Kidney (tissue), 14 donors: Measurements from ENCODE around the gene LCMT1. TPM values are rescaled to one million over a fixed set of nuclear protein-coding genes. Genes with fewer than 3 reads are reported as not detected.

Experiments
- DNase-seq, 5 donors: peaks; one replicate each; pipeline ENCODE4 v3.0.0-alpha.2; 2013 to 2020
- FAIRE-seq: peaks from 2 replicates; lab custom pipeline; 2012; peaks lifted over from hg19 to GRCh38; lab: Jason Lieb, UNC
- H3K27ac ChIP-seq, 2 donors: one replicate each; pipeline ENCODE4 v1.7.0; 2013; ENCODE audit warnings: low read depth in 2 of 2, low read length in 2 of 2, inconsistent platforms in 1 of 2
- H3K27me3 ChIP-seq: one replicate; pipeline ENCODE4 v1.7.1; 2013; ENCODE audit warnings: low read length, inconsistent platforms; ENCODE audit not compliant: control insufficient read depth, insufficient read depth
- H3K36me3 ChIP-seq, 3 donors: one replicate each; pipeline versions ENCODE4 v1.7.0 to v1.7.1; 2013; ENCODE audit warnings: low read length in 3 of 3, control low read depth in 1 of 3, inconsistent platforms in 1 of 3; ENCODE audit not compliant: insufficient read depth in 3 of 3, control insufficient read depth in 2 of 3
- H3K4me1 ChIP-seq, 3 donors: one replicate each; pipeline versions ENCODE4 v1.7.0 to v1.7.1; 2013; ENCODE audit warnings: low read length in 3 of 3, inconsistent platforms in 1 of 3, low read depth in 1 of 3; ENCODE audit not compliant: control insufficient read depth in 2 of 3, insufficient read depth in 2 of 3
- H3K4me3 ChIP-seq, 3 donors: one replicate each; pipeline versions ENCODE4 v1.7.0 to v1.8.1; 2013; ENCODE audit warnings: low read length in 3 of 3, control low read depth in 1 of 3, inconsistent platforms in 1 of 3
- H3K9ac ChIP-seq, 3 donors: one replicate each; pipeline versions ENCODE4 v1.7.0 to v1.7.1; 2013; ENCODE audit warnings: low read length in 3 of 3, control low read depth in 1 of 3, inconsistent platforms in 1 of 3
- H3K9me3 ChIP-seq, 3 donors: one replicate each; pipeline versions ENCODE4 v1.7.0 to v1.7.1; 2013; ENCODE audit warnings: low read length in 3 of 3, control low read depth in 1 of 3, inconsistent platforms in 1 of 3; ENCODE audit not compliant: control insufficient read depth in 2 of 3, insufficient read depth in 1 of 3
- intact Hi-C: fragments of 100-400 bp; cut with DNase I; formaldehyde crosslinking; loops from one replicate; pipeline ENCODE4 v1.11.1; 2022
- polyA plus RNA-seq: library from polyadenylated mRNA; stranded (reverse); fragments of 350-450 nt; fragmentation: Illumina TruSeq; extraction: RNeasy Lipid Tissue Mini Kit (QIAGEN cat#74804); gene quantifications from one replicate; pipeline ENCODE4 v1.2.3, GENCODE V29; 2014; ENCODE audit warnings: low read depth, low replicate concordance; ENCODE audit not compliant: insufficient read depth
- total RNA-seq: library from RNA; stranded (reverse); fragmentation: NEBNext Ultra II Directional; extraction: Animal tissue kit (Norgen Biotek cat#: 25700); gene quantifications from one replicate; pipeline ENCODE4 v1.2.1, GENCODE V29; 2021
- TF ChIP-seq, protein P1 (sequence below): IDR thresholded peaks from 3 replicates; pipeline ENCODE4 v1.5.1; 2012; ENCODE audit warnings: mild to moderate bottlenecking, moderate library complexity, borderline replicate concordance; ENCODE audit not compliant: insufficient read depth; ENCODE audit errors: extremely low read depth
- donor health status: control.
- donor health status: control.
- donor health status: control.
- donor health status: control.
- donor health status: control.
- donor health status: DM: yes; HTN: yes; CAD: no.
- donor health status: Normal renal cell carcinoma (clear cell type).

Gene LCMT1
- total and polyA plus RNA-seq, 2 donors from 2014 or later, result 44.8 to 52.9 TPM

- Histone ChIP-seq H3K9me3 (no peaks in the 10 kb centered on the region), H3K27me3 (no peaks in the 10 kb centered on the region), H3K27ac (peak overlapping the region; percentile 68 to 79), H3K36me3 (no peaks in the 10 kb centered on the region), H3K4me1 (peaks cover 3 to 17% (median 7%) of the 10 kb centered on the region in 3 donors), H3K4me3 (peak overlapping the region; percentile 80 to 85 (median 81)), H3K9ac (peak overlapping the region; percentile 69 to 80 (median 78))
- TF ChIP-seq, protein P1, sequence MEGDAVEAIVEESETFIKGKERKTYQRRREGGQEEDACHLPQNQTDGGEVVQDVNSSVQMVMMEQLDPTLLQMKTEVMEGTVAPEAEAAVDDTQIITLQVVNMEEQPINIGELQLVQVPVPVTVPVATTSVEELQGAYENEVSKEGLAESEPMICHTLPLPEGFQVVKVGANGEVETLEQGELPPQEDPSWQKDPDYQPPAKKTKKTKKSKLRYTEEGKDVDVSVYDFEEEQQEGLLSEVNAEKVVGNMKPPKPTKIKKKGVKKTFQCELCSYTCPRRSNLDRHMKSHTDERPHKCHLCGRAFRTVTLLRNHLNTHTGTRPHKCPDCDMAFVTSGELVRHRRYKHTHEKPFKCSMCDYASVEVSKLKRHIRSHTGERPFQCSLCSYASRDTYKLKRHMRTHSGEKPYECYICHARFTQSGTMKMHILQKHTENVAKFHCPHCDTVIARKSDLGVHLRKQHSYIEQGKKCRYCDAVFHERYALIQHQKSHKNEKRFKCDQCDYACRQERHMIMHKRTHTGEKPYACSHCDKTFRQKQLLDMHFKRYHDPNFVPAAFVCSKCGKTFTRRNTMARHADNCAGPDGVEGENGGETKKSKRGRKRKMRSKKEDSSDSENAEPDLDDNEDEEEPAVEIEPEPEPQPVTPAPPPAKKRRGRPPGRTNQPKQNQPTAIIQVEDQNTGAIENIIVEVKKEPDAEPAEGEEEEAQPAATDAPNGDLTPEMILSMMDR, result no peak
- FAIRE-seq (no peak), DNase-seq (no peak)
- intact Hi-C loops, result no loop called here
Observed at GRCh38 chr16:25107466-25107792, 4.1 kb upstream of the LCMT1 start.

DNA sequence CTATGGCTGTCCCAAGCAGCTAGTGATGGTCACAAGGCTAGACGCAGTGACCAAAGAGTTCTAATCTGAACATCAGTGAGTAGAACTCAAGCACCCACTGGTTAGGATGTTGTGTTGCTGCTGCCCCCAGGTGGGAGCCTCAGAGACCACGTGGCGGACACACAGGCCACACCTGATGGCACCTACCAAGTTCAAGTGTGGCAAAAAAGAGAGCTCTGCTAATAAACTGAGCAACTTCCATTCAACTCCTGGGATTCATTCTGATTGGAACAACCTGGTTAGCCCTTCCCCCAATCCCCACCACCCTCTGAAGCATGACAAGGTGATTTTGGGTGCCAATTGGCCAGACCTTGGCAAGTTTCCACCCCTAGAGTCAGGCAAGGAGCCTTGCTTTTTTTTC, 3.5 kb upstream of the LCMT1 start:
- Histone ChIP-seq H3K27ac (no peak overlapping the region), H3K36me3 (no peaks in the 10 kb centered on the region), H3K9ac (no peak overlapping the region), H3K4me1 (peaks cover 3 to 19% (median 10%) of the 10 kb centered on the region in 3 donors), H3K27me3 (no peaks in the 10 kb centered on the region), H3K4me3 (no peak overlapping the region), H3K9me3 (no peaks in the 10 kb centered on the region)
- intact Hi-C loops, result no loop called here
- TF ChIP-seq, protein P1, result no peak
- peak in 1 of 5 donors; percentile 34 for DNase-seq
- FAIRE-seq, result no peak

DNA sequence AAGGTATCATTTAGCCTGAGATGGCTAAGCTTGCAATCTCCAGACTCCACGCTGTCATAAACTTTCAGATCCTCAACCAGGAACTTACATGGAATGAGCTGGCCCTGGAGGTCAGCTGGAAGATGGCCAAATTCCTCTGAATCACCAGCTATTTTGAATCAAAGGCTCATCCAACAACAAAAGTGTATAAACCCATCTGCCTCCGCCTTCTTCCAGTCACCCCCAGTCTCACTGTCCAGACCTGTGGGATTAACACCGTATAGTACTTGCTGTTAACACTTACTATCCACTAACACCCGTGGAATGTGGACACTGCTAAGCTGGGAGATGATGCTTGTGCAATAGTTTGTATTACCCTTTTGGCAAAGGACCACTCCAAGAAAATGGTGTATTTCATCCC, 1.9 kb upstream of the LCMT1 start:
- no peaks in the 10 kb centered on the region for H3K27me3 ChIP-seq
- TF ChIP-seq, protein P1, result no peak
- peaks cover 3 to 20% (median 14%) of the 10 kb centered on the region in 3 donors for H3K4me1 ChIP-seq
- H3K9me3 ChIP-seq, result no peaks in the 10 kb centered on the region
- H3K27ac ChIP-seq, result peak overlapping the region in 1 of 2 donors; percentile 24
- intact Hi-C loops, result no loop called here
- peak overlapping the region in 1 of 3 donors; percentile 32 for H3K4me3 ChIP-seq
- no peak overlapping the region for H3K9ac ChIP-seq
- DNase-seq (peak in 1 of 5 donors; percentile 30), FAIRE-seq (no peak)
- peaks cover 0 to 7% (median 0%) of the 10 kb centered on the region in 3 donors for H3K36me3 ChIP-seq
